ENCODE measurements around the gene SPIRE1.

SPIRE1 gene

DNA sequence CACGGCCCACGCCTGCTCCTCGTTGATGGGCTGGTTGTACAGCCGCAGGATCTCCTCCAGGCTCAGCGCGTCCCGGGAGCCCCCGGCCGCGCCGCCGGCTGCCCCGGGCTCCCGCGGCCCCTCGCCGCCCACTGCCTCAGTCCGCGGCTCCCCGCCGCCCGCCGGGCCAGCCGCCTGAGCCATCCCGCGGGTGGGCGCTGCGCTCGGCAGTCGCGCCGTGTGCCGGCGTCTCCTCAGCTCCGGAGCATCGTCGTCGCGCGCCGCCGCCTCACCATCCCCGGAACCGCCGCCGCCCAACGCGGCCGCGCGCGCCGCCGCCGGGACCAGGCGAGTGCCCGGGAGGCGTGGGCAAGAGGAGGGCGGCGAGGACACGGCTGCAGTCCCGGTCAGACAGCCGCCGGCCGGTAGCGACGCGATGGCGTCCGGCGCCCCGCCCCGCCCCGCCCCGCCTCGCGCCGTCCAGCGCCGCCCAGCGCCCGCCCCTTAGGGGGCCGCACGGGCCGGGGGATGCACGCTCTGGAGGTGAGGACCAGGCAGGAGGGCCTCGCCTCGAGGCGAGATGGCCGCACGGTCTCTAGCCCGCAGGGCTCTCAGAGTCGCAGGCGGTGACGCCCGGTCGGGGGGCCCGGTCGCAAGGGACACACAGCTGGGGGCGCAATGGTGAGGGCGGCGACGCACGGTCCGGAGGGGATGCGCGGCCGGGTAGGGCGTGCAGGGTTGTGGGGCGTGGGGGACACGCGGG is at the start of gene SPIRE1:
SPIRE1 (minus strand) TSS at position 424 of the 742 bp plus-strand sequence; CDS start at position 183, 241 bp downstream.
- DNase-seq = peak; percentile 75

DNA sequence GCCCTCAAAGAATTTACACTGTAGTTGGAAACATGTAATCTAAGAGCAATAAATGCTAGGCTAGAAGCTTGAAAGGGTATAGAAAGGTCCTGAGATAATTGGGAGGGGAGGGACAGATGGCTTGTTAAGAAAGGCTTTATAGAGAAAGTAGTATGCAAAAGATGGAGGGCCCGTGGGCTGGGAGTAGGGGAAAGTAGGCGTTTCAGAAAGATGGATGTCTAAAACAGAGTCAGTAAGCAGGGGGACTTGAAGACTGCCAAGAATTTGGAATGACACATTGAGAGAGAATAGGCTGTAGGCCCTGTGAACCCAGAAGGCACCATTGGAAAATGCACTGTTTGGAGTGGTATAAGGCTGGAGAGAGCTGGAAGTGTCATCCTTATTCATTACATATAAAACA is 45.8 kb upstream of the SPIRE1 start:
- peak; percentile 21 for DNase-seq

DNA sequence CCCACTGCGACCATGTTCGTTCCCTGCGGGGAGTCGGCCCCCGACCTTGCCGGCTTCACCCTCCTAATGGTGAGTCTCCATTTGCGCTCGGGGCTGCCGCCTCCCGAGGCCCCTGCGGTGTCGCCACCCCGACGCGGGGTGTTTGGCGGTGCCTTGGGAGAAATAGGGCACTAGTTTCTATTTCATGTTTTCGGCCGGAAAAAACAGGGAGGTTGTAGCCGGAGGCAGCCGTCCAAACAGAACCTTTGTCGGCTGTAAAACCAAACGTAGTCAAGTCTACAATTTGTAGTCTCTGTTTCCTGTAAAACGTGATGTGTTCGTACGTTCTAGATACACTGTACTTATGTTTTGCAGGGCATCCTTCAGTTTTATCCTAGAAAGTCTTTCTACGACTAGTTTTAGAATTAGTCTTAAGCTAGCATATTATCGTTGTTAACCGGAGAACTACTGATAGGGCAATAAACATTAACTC is 45.2 kb upstream of the SPIRE1 start:
- DNase-seq = no peak

GRCh38 chr18:12702221-12703095 is 44.6 kb upstream of the SPIRE1 start, which contains the start of the genes CEP76 and PSMG2:
Gene CEP76, minus strand, starts transcription at chr18:12702723. Its CDS starts 175 bp downstream, at chr18:12702548.
Gene PSMG2, plus strand, starts transcription at chr18:12703042. Its CDS starts 66 bp downstream, at chr18:12703108.
- DNase-seq = peak; percentile 79

DNA sequence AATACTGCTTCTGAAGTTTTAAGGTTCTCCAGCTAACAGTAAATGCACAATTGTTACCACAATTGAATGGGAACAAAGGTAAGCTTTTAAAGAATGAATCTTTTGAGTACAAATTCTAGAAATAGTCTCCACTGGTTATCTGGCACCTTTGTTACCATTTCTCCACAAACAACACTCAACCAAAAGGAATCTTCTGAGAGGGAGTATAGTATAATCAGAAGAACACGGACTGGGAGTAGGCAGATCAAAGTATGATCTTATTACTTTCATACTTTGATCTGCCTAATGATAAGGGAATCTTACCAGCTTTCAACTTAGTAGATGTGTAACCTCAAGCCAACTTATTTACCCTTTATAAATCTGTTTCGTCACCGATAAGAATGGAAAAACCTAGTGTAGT is 43.3 kb upstream of the SPIRE1 start:
- DNase-seq = no peak

- no peak for DNase-seq
These were observed 41.8 kb upstream of the SPIRE1 start for GRCh38 chr18:12699747-12700146.

GRCh38 chr18:12694032-12694431 is 36.1 kb upstream of the SPIRE1 start:
- DNase-seq = no peak

DNA sequence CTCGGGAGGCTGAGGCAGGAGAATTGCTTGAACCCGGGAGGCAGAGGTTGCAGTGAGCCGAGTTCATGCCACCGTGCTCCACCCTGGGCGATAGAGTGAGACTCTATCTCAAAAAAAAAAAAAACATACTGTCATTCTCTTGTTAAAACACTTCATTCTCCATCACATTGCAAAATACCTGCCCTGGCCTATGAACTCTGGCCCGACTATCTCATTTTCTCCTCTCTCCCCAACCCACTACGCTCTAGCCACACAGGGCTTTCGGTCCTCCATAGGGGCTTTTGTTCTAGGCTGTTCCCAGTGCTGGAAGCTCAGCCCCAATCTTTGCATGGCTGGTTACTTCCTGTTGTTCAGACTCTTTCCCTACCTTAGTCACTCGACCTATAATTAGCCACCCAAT is 34.3 kb upstream of the SPIRE1 start:
- DNase-seq = no peak

- no peak for DNase-seq
These were observed 31.4 kb upstream of the SPIRE1 start for GRCh38 chr18:12689256-12689850.

DNA sequence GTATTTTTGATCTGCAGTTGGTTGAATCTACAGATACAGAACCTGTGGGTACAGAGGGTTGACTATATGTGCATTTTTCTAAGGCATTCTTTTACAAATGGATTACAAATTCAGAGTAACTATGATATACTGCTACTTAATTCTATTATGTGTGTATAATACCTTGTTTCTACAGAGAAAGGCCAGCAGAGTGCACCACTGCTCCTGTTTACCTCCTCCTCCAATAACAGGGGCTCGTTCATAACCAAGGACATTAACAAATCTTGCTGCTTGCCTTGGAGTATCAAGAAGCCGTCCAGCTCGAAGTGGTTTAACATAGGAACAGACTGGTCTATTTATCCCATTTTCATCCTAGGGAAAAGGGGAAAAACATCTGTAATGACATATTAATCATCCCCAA is 28.2 kb upstream of the SPIRE1 start:
- no peak for DNase-seq

- DNase-seq = no peak
These were observed 21.4 kb upstream of the SPIRE1 start for GRCh38 chr18:12679183-12679786.

DNA sequence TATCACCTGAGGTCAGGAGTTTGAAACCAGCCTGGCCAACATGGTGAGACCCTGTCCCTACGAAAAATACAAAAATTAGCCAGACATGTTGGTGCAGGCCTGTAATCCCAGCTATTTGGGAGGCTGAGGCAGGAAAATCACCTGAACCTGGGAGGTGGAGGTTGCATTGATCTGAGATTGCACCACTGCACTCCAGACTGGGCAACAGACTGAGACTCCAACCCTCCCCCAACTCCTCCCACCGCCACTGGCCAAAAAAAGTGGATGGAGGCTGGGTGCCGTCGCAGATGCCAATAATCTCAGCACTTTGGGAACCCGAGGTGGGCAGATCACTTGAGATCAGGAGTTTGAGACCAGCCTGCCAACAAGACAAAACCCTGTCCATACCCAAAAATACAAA is 10.1 kb upstream of the SPIRE1 start:
- DNase-seq = no peak

GRCh38 chr18:12659904-12660605 is 2.1 kb upstream of the SPIRE1 start:
- DNase-seq = peak; percentile 56

GRCh38 chr18:12658426-12659138 is 675 bp upstream of the SPIRE1 start:
- DNase-seq = peak; percentile 54

- DNase-seq = peak; percentile 49
These were observed 796 bp downstream of the SPIRE1 start for GRCh38 chr18:12656938-12657683.

DNA sequence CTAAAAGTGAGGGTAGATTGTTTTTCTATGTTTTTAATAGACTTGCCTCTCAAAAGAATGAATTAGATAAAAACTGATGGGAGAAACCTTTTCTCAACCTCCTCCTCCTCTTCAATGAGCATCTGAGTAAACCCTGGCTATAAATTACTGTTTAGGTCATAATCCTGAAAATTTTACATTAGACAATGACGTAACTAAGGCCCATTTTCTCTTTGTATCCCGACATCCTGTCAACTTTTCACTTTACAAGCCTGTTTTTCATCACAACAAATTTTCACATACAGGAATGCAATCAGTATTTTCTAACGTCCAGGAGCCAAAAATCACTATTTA is 1.3 kb downstream of the SPIRE1 start:
- DNase-seq = no peak

- no peak for DNase-seq
These were observed 2.9 kb downstream of the SPIRE1 start for GRCh38 chr18:12654971-12655370.

DNA sequence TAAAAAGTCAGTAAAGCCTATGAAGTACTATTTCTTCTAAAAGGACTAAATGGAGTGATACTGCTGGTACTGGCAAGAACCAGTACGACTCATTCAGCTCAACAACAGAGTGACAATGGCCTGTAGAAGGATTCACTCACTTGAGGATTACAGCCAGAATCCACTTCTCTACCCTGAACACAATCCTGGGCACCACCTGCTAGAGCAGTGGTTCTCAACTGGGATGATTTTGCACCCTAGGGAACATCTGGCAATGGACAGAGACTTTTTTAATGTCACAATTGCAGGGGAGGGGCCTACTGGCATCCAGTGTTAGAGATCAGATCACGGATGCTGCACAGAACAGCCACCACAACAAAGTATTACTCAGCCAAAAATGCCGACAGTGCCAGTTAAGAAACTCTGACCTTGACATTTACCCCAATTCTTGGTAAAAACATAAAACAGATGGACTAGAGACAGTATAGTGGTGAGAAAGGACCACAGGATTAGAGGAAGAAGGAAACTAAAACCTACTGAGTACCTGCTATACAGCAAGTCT is 5.0 kb downstream of the SPIRE1 start:
- DNase-seq = peak; percentile 11

- no peak for DNase-seq
These were observed 6.3 kb downstream of the SPIRE1 start for GRCh38 chr18:12651651-12652050.

DNA sequence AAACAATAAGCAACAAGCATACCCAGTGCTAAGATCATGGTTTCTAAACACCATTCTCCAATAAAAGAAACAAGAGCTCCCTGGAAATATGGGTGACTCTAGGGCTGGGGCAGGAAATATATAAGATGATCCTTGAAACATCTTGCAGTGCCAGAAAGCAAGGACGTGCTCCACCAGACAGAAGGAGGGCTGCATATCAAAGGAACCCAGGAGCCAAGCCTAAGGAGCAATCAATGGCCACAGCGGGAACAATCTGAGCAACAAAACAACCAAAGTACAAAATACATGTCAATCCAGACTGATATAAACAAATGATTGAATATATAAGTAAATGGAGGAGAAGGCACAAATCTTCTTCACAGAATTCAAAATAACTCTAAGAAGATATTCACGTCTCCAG is 10.1 kb downstream of the SPIRE1 start:
- no peak for DNase-seq

GRCh38 chr18:12645751-12646203 is 12.1 kb downstream of the SPIRE1 start:
- peak; percentile 84 for DNase-seq
